Ascending aorta (tissue), 2 donors: ENCODE measurements around the gene ULK4. TPM values are rescaled to one million over a fixed set of nuclear protein-coding genes. Genes with fewer than 3 reads are reported as not detected.
"Not testable (repeated sequence)": the region's sequence is repeated elsewhere in the genome, so short reads cannot be mapped to it uniquely, and the experiment has no call there.

Experiments used
- DNase-seq, 2 donors: peaks; one replicate each; pipeline ENCODE4 v3.0.0-alpha.2; 2019; ENCODE audit warnings: low spot score in 2 of 2
- H3K27ac ChIP-seq, 2 donors: fragments of 200-600 bp; sonication (generic); one replicate each; pipeline ENCODE4 v1.5.1; 2016 to 2017; ENCODE audit warnings: mild to moderate bottlenecking in 1 of 2
- H3K27me3 ChIP-seq: fragments of 200-600 bp; sonication (generic); one replicate; pipeline ENCODE4 v1.5.1; 2017
- H3K36me3 ChIP-seq, 2 donors: fragments of 200-600 bp; sonication (generic); one replicate each; pipeline ENCODE4 v1.5.1; 2016
- H3K4me1 ChIP-seq, 2 donors: fragments of 200-600 bp; sonication (generic); one replicate each; pipeline ENCODE4 v1.5.1; 2016 to 2017; ENCODE audit warnings: mild to moderate bottlenecking in 1 of 2
- H3K4me3 ChIP-seq, 2 donors: fragments of 200-600 bp; sonication (generic); one replicate each; pipeline ENCODE4 v1.5.1; 2016 to 2017; ENCODE audit warnings: mild to moderate bottlenecking in 1 of 2
- H3K9me3 ChIP-seq, 2 donors: fragments of 200-600 bp; sonication (generic); one replicate each; pipeline ENCODE4 v1.5.1; 2016
- intact Hi-C: fragments of 100-400 bp; cut with DNase I; formaldehyde crosslinking; loops from one replicate; pipeline ENCODE4 v1.15.1; 2023
- total RNA-seq: library from RNA; depleted of rRNA; stranded (reverse); fragments of >200 nt; gene quantifications from one replicate; pipeline ENCODE4 v1.1.0, GENCODE V29; 2016
- TF ChIP-seq, protein P1 (sequence below), 3 experiments: fragments of 200-600 bp in 2 of 3; fragments of 450-650 bp in 1 of 3; sonication (generic) in 2 of 3; IDR thresholded peaks; one replicate each; pipeline ENCODE4 v1.5.1; 2016 to 2019; ENCODE audit warnings: antibody characterized with exemption in 3 of 3, mild to moderate bottlenecking in 1 of 3, moderate library complexity in 1 of 3

The ULK4 gene
- total RNA-seq, 1 donor from 2014 or later = 4.2 TPM

DNA sequence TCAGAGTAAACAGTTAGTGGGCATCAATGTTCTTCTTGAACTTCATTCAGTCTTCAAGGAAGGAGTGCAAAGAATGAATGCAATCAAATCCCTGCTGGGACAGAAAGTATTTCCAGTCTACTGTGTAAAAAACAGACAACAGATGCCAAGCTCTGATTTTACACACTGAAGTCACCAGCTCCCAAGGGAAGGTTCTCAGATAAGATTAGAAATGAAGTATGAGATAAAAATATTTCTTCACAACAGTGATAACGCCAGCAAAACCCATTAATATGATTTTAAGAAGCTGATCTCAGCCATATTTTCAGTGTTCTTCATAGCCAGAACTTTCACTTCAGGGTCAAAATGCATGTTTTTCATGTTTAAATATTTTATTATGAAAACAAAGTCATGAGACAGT is 497.0 kb downstream of the ULK4 start:
- Histone ChIP-seq H3K27me3 (no peaks in the 10 kb centered on the region), H3K4me1 (no peaks in the 10 kb centered on the region), H3K9me3 (peaks cover 3 to 4% of the 10 kb centered on the region in 2 donors), H3K27ac (no peak overlapping the region), H3K36me3 (no peaks in the 10 kb centered on the region), H3K4me3 (no peak overlapping the region)
- DNase-seq = no peak
- TF ChIP-seq, protein P1, sequence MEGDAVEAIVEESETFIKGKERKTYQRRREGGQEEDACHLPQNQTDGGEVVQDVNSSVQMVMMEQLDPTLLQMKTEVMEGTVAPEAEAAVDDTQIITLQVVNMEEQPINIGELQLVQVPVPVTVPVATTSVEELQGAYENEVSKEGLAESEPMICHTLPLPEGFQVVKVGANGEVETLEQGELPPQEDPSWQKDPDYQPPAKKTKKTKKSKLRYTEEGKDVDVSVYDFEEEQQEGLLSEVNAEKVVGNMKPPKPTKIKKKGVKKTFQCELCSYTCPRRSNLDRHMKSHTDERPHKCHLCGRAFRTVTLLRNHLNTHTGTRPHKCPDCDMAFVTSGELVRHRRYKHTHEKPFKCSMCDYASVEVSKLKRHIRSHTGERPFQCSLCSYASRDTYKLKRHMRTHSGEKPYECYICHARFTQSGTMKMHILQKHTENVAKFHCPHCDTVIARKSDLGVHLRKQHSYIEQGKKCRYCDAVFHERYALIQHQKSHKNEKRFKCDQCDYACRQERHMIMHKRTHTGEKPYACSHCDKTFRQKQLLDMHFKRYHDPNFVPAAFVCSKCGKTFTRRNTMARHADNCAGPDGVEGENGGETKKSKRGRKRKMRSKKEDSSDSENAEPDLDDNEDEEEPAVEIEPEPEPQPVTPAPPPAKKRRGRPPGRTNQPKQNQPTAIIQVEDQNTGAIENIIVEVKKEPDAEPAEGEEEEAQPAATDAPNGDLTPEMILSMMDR (IDR thresholded peaks at IDR 0.05) = no peak
- intact Hi-C loops = no loop called here

DNA sequence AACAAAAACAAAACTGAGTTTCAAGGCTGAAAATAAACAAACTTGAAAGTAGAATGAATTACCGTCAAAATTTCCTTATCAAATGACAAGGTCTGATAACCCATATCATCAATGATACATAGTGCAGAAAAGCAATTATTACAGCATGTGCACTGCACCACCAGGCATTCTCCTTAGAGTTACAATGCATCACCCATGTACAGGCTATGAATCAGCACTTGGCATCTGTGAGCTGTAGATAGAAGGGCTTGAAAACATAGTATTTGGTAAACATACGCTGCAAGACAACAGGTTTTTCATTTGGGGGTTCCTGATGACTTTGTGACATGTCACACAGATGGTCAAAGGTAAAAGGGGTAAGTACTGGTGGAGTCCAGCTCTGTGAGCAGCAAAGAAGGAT is 497.5 kb downstream of the ULK4 start:
- no peaks in the 10 kb centered on the region for H3K36me3 ChIP-seq
- no peak for DNase-seq
- peaks cover 0 to 4% of the 10 kb centered on the region in 2 donors for H3K9me3 ChIP-seq
- H3K27ac ChIP-seq = no peak overlapping the region
- no peak overlapping the region for H3K4me3 ChIP-seq
- intact Hi-C loops = no loop called here
- H3K27me3 ChIP-seq = no peaks in the 10 kb centered on the region
- TF ChIP-seq, protein P1 (IDR thresholded peaks at IDR 0.05) = no peak
- no peaks in the 10 kb centered on the region for H3K4me1 ChIP-seq

DNA sequence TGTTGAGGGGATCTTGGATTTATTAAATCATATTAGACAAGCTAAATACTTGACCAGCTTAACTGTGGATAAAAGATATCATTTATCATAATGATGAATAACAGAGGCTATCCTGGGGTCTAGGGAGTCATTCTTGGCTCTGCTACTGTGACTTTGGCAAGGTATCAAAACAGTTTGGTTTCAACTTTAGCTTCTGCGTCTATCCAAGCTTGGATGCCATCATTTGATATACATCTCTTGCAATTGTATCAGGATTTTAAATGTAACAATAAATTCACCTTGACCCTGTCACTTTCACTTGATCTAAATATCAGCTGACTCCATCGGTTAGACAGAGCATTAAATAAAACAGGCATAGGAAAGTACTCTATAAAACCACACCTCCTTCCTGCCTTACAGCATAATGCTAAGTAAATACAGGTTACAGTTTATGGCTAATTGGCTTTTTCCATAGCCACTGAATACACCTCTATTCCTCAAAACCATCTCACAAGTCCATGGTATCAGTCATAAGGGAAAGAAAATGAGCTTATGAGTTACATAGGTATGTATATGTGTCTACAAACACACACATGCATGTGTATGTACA is 499.7 kb downstream of the ULK4 start:
- H3K4me1 ChIP-seq = no peaks in the 10 kb centered on the region
- H3K27ac ChIP-seq = no peak overlapping the region
- no peak for DNase-seq
- intact Hi-C loops = no loop called here
- no peaks in the 10 kb centered on the region for H3K36me3 ChIP-seq
- no peaks in the 10 kb centered on the region for H3K27me3 ChIP-seq
- TF ChIP-seq, protein P1 (IDR thresholded peaks at IDR 0.05) = no peak
- H3K4me3 ChIP-seq = no peak overlapping the region
- H3K9me3 ChIP-seq = no peaks in the 10 kb centered on the region

DNA sequence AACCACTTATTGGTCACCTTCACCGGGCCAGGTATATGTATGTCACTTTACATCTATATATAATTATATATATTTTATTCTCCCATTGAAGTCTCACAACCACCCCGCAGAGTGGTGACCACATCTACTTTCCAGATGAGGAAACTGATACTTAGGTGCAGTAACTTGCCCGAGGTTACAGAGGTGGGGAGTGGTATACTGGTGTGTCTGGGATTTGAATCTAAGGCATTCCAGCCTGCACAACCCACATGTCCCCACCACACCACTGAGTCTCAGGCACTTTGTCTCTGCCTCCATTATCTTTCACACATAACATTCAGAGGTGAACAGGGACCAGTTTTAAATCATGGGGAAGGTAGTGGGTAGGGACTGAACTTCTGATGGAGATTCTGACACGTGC is 501.2 kb downstream of the ULK4 start:
- Histone ChIP-seq H3K36me3 (no peaks in the 10 kb centered on the region), H3K4me1 (no peaks in the 10 kb centered on the region), H3K27me3 (no peaks in the 10 kb centered on the region), H3K9me3 (no peaks in the 10 kb centered on the region), H3K4me3 (no peak overlapping the region), H3K27ac (no peak overlapping the region)
- DNase-seq = no peak
- intact Hi-C loops = no loop called here
- TF ChIP-seq, protein P1 (IDR thresholded peaks at IDR 0.05) = no peak

DNA sequence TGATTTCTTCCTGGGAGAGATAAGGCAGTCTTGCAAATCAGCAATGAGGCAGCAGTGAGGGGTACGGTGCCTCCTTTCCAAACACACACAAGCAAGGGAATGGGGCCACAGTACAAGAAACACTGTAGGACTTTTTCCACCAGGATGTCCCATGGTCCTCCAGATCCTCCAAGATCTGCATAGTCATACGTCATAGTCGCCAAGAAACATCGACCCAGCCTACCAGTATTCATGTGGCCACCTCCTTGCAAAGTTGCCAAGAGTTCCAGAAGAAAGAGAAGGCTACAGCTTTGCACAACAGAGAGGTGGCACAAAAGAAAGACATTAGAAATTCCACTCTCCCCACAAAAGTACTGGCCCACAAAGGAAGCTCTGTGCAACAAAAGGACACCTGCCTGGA is 504.7 kb downstream of the ULK4 start:
- no peaks in the 10 kb centered on the region for H3K4me1 ChIP-seq
- no peak for DNase-seq
- TF ChIP-seq, protein P1 (IDR thresholded peaks at IDR 0.05) = no peak
- intact Hi-C loops = no loop called here
- no peaks in the 10 kb centered on the region for H3K27me3 ChIP-seq
- H3K9me3 ChIP-seq = no peaks in the 10 kb centered on the region
- H3K4me3 ChIP-seq = no peak overlapping the region
- H3K27ac ChIP-seq = no peak overlapping the region
- no peaks in the 10 kb centered on the region for H3K36me3 ChIP-seq

DNA sequence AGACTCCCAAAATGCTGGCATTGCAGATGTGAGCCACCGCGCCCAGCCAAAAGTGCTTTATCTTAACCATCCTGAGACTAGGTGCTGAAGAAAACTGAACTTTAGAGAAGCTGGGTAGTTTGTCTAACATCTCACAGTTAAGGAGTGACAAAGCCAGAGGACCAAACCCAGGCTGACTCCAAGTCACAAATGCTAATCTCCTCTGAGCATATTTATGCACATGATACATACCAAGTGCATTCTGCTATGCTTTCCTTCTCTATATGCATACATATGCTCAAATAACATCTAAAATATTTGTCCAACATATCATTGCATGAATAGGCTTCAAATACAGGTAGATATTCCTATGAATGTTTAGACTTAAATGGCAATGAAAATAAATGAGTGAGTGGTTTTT is 505.7 kb downstream of the ULK4 start:
- Histone ChIP-seq H3K27ac (no peak overlapping the region), H3K9me3 (no peaks in the 10 kb centered on the region), H3K4me1 (no peaks in the 10 kb centered on the region), H3K27me3 (no peaks in the 10 kb centered on the region), H3K4me3 (no peak overlapping the region), H3K36me3 (no peaks in the 10 kb centered on the region)
- intact Hi-C loops = no loop called here
- no peak for DNase-seq
- TF ChIP-seq, protein P1 (IDR thresholded peaks at IDR 0.05) = no peak

DNA sequence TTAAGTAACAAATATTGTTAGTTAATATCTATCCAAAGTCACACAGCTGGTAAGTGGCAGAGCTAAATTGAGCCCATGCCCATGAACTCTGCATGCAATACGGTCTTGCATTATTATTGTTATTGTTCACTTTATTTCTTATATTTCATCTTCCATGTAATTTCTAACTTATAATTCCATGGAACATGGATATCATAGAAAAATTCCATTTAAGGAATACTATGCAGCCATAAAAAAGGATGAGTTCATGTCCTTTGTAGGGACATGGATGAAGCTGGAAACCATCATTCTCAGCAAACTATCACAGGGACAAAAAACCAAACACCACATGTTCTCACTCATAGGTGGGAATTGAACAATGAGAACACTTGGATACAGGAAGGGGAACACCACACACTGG is 508.3 kb downstream of the ULK4 start:
- H3K4me3 ChIP-seq, H3K9me3 ChIP-seq, H3K4me1 ChIP-seq, H3K27me3 ChIP-seq, H3K36me3 ChIP-seq, intact Hi-C loops, H3K27ac ChIP-seq, DNase-seq: not testable (repeated sequence)
